GM23338 (cell line): Measurements from ENCODE around the gene PRMT5. TPM values are rescaled to one million over a fixed set of nuclear protein-coding genes. Genes with fewer than 3 reads are reported as not detected.
A peak's percentile ranks its signal among the peaks of the same experiment; 100 is the strongest.
"Not testable (repeated sequence)": the region's sequence is repeated elsewhere in the genome, so short reads cannot be mapped to it uniquely, and the experiment has no call there.

Source experiments
- ATAC-seq: fragments of 200-7000 bp; cut with Tn5 transposase; 3 replicates; pipeline ENCODE4 v1.9.1; 2020
- DNase-seq: peaks from one replicate; pipeline ENCODE4 v3.0.0-alpha.2; 2015; ENCODE audit warnings: low spot score
- H2AFZ ChIP-seq: fragments of 200-600 bp; sonication (generic); 2 replicates; pipeline ENCODE4 v1.8.0; 2016; ENCODE audit warnings: antibody characterized with exemption, mild to moderate bottlenecking, moderate library complexity
- H3F3A ChIP-seq: fragments of 200-600 bp; sonication (generic); replicated peaks from 2 replicates; pipeline ENCODE4 v1.8.0; 2017; ENCODE audit warnings: antibody characterized with exemption, mixed run types, low read depth
- H3K27ac ChIP-seq: fragments of 200-600 bp; sonication (generic); 2 replicates; pipeline ENCODE4 v1.6.1; 2016; ENCODE audit warnings: low read depth
- H3K27me3 ChIP-seq: fragments of 200-600 bp; sonication (generic); 2 replicates; pipeline ENCODE4 v1.8.0; 2016; ENCODE audit warnings: mild to moderate bottlenecking, mixed run types, moderate library complexity; ENCODE audit not compliant: insufficient read depth
- H3K36me3 ChIP-seq: fragments of 200-600 bp; sonication (generic); 2 replicates; pipeline ENCODE4 v1.8.0; 2016; ENCODE audit warnings: mild to moderate bottlenecking; ENCODE audit not compliant: insufficient read depth
- H3K4me1 ChIP-seq: fragments of 200-600 bp; sonication (generic); 2 replicates; pipeline ENCODE4 v1.8.0; 2016; ENCODE audit warnings: mild to moderate bottlenecking, moderate library complexity; ENCODE audit not compliant: insufficient read depth
- H3K4me2 ChIP-seq: fragments of 200-600 bp; sonication (generic); 2 replicates; pipeline ENCODE4 v1.7.1; 2017; ENCODE audit warnings: mixed run types
- H3K4me3 ChIP-seq: fragments of 200-600 bp; sonication (generic); 2 replicates; pipeline ENCODE4 v1.6.1; 2016; ENCODE audit warnings: mixed run types
- H3K79me2 ChIP-seq: fragments of 200-600 bp; sonication (generic); replicated peaks from 2 replicates; pipeline ENCODE4 v1.8.0; 2017; ENCODE audit warnings: mild to moderate bottlenecking; ENCODE audit not compliant: insufficient read depth
- H3K9me2 ChIP-seq: fragments of 200-600 bp; sonication (generic); 2 replicates; pipeline ENCODE4 v1.8.0; 2017; ENCODE audit not compliant: insufficient read depth
- H4K20me1 ChIP-seq: fragments of 200-600 bp; sonication (generic); replicated peaks from 2 replicates; pipeline ENCODE4 v1.8.0; 2017; ENCODE audit warnings: mild to moderate bottlenecking; ENCODE audit not compliant: insufficient read depth
- H3K27ac Mint-ChIP-seq: 2 replicates; pipeline ENCODE4 v1.8.0; 2020; ENCODE audit warnings: inconsistent platforms, mild to moderate bottlenecking, moderate library complexity, mixed read lengths
- H3K27me3 Mint-ChIP-seq: 3 replicates; pipeline ENCODE4 v1.8.0; 2022; ENCODE audit warnings: low read depth, mild to moderate bottlenecking, moderate library complexity, mixed read lengths, inconsistent platforms; ENCODE audit not compliant: insufficient read depth, poor library complexity
- H3K36me3 Mint-ChIP-seq: 3 replicates; pipeline ENCODE4 v1.8.0; 2021; ENCODE audit warnings: low read depth, mild to moderate bottlenecking, inconsistent platforms, moderate library complexity, mixed read lengths
- H3K4me1 Mint-ChIP-seq: 3 replicates; pipeline ENCODE4 v1.8.0; 2020; ENCODE audit warnings: mild to moderate bottlenecking, inconsistent platforms, mixed read lengths
- H3K4me3 Mint-ChIP-seq: 3 replicates; pipeline ENCODE4 v1.8.0; 2021; ENCODE audit warnings: moderate library complexity, mild to moderate bottlenecking, inconsistent platforms, mixed read lengths
- H3K9me3 Mint-ChIP-seq: 3 replicates; pipeline ENCODE4 v1.8.0; 2020; ENCODE audit warnings: moderate library complexity, mild to moderate bottlenecking, inconsistent platforms, mixed read lengths
- CREB1 ChIP-seq: fragments of 250-450 bp; sonication (Bioruptor Pico); IDR thresholded peaks from 2 replicates; pipeline ENCODE4 v1.5.0; 2020; ENCODE audit warnings: low read depth, mild to moderate bottlenecking, moderate library complexity
- EZH2phosphoT487 ChIP-seq: fragments of 200-600 bp; sonication (generic); IDR thresholded peaks from one replicate; pipeline ENCODE4 v1.8.1; 2018; ENCODE audit warnings: antibody characterized with exemption; ENCODE audit not compliant: unreplicated experiment
- JUNB ChIP-seq: IDR thresholded peaks from one replicate; pipeline ENCODE4 v1.6.1; 2016; ENCODE audit warnings: antibody characterized with exemption; ENCODE audit not compliant: unreplicated experiment
- NANOG ChIP-seq: IDR thresholded peaks from 2 replicates; pipeline ENCODE4 v1.6.1; 2016; ENCODE audit warnings: antibody characterized with exemption, borderline replicate concordance
- POLR2AphosphoS5 ChIP-seq: IDR thresholded peaks from 2 replicates; pipeline ENCODE4 v1.6.1; 2016; ENCODE audit warnings: antibody characterized with exemption, low read depth
- STAT1 ChIP-seq: IDR thresholded peaks from one replicate; pipeline ENCODE4 v1.6.1; 2016; ENCODE audit warnings: antibody characterized with exemption; ENCODE audit not compliant: unreplicated experiment
- ZNF114 ChIP-seq: fragments of 250-450 bp; sonication (Bioruptor Pico); IDR thresholded peaks from 2 replicates; pipeline ENCODE4 v1.5.0; 2020; ENCODE audit warnings: mild to moderate bottlenecking, moderate library complexity
- ZNF331 ChIP-seq: fragments of 250-450 bp; sonication (Bioruptor Pico); IDR thresholded peaks from 2 replicates; pipeline ENCODE4 v1.5.0; 2020; ENCODE audit warnings: low read depth, mild to moderate bottlenecking, moderate library complexity
- polyA plus RNA-seq: library from polyadenylated mRNA; unstranded; fragments of >200 nt; fragmentation: Nextera tagmentation; extraction: Ambion mirVana; gene quantifications from 2 replicates; pipeline ENCODE4 v1.2.1, GENCODE V29; 2016
- total RNA-seq: library from RNA; depleted of rRNA; stranded (reverse); fragments of >200 nt; shearing (Covaris generic); gene quantifications from 2 replicates; pipeline ENCODE4 v1.2.3, GENCODE V29; 2014
- TF ChIP-seq, protein P1 (sequence below), 2 experiments: fragments of 200-600 bp in 1 of 2; sonication (generic) in 1 of 2; conservative IDR thresholded peaks; 2 replicates each; pipeline versions ENCODE4 v1.5.1 to v1.6.1; 2016 to 2017; ENCODE audit warnings: antibody characterized with exemption in 2 of 2, low read depth in 2 of 2, mild to moderate bottlenecking in 2 of 2, moderate library complexity in 1 of 2
- TF ChIP-seq, protein P2 (sequence below): IDR thresholded peaks from one replicate; pipeline ENCODE4 v1.6.1; 2018; ENCODE audit warnings: antibody characterized with exemption; ENCODE audit not compliant: unreplicated experiment
- TF ChIP-seq, protein P3 (sequence below): IDR thresholded peaks from 2 replicates; pipeline ENCODE4 v1.6.1; 2016; ENCODE audit warnings: antibody characterized with exemption

The PRMT5 gene
- total and polyA plus RNA-seq, 2 experiments from 2014 or later, result 68.8 to 124 TPM

DNA sequence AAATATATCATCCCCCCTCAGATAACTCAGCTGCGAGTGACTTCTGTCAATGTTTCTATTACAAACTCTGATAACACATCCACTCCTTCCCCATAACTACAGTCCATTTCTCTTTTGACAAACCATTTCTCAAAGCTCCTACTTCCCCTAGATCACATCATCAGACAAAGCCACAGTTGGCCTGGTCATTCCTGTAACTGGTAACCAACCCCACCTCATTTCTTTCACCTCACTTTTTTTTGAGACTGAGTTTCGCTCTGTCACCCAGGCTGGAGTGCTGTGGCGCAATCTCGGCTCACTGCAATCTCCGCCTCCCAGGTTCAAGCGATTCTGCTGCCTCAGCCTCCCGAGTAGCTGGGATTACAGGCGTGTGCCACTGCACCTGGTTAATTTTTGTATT is 22.6 kb upstream of the PRMT5 start:
- not testable (repeated sequence) for H3K4me3 Mint-ChIP-seq, H3K9me3 Mint-ChIP-seq, H3K79me2 ChIP-seq, H3K9me2 ChIP-seq, H3K4me3 ChIP-seq, DNase-seq, H4K20me1 ChIP-seq, H3K27me3 ChIP-seq, ATAC-seq, H2AFZ ChIP-seq, H3K27ac ChIP-seq, H3K27me3 Mint-ChIP-seq, H3K4me2 ChIP-seq, H3K36me3 ChIP-seq, H3K4me1 ChIP-seq
- Mint-ChIP-seq H3K4me1 (peaks cover 14% of the 10 kb centered on the region), H3K36me3 (peaks cover 60% of the 10 kb centered on the region), H3K27ac (peak overlapping the region; percentile 14; the same call in 1 of the 2 replicates)
- peaks cover 12% of the 10 kb centered on the region; the same call in 1 of the 2 replicates for H3F3A ChIP-seq

DNA sequence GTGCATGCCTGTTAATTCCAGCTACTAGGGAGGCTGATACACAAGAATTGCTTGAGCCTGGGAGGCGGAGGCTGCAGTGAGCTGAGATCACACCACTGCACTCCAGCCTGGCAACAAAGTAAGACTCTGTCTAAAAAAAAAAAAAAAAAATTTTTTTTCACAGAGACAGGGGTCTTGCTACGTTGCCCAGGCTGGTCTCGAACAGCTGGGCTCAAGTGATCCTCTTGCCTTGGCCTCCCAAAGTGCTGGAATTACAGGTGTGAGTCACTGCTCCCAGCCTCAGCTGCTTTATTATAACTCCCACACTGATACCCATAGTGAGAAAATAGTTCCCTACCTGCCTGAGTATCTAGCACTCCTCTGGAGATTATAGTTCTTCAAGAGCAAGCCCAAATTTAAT is 16.5 kb upstream of the PRMT5 start:
- peaks cover 2% of the 10 kb centered on the region for H3K27me3 Mint-ChIP-seq
- Histone ChIP-seq H3K4me2 (no peak overlapping the region), H3K4me3 (no peak overlapping the region), H2AFZ (no peak overlapping the region), H4K20me1 (no peaks in the 10 kb centered on the region), H3F3A (0 out of 2 replicates have a peak, but pooled peaks cover 3% of the 10 kb centered on the region), H3K79me2 (no peaks in the 10 kb centered on the region), H3K9me2 (no peaks in the 10 kb centered on the region), H3K36me3 (peaks cover 6% of the 10 kb centered on the region; the same call in 1 of the 2 replicates), H3K27ac (no peak overlapping the region), H3K27me3 (no peaks in the 10 kb centered on the region), H3K4me1 (no peaks in the 10 kb centered on the region)
- H3K4me1 Mint-ChIP-seq, result 0 out of 3 replicates have a peak, but pooled peaks cover 3% of the 10 kb centered on the region
- no peak overlapping the region for H3K27ac Mint-ChIP-seq
- DNase-seq (no peak), ATAC-seq (no peak)
- no peak overlapping the region for H3K4me3 Mint-ChIP-seq
- TF ChIP-seq STAT1, result no peak
- no peak for TF ChIP-seq CREB1
- no peak for TF ChIP-seq ZNF114
- TF ChIP-seq, protein P1, sequence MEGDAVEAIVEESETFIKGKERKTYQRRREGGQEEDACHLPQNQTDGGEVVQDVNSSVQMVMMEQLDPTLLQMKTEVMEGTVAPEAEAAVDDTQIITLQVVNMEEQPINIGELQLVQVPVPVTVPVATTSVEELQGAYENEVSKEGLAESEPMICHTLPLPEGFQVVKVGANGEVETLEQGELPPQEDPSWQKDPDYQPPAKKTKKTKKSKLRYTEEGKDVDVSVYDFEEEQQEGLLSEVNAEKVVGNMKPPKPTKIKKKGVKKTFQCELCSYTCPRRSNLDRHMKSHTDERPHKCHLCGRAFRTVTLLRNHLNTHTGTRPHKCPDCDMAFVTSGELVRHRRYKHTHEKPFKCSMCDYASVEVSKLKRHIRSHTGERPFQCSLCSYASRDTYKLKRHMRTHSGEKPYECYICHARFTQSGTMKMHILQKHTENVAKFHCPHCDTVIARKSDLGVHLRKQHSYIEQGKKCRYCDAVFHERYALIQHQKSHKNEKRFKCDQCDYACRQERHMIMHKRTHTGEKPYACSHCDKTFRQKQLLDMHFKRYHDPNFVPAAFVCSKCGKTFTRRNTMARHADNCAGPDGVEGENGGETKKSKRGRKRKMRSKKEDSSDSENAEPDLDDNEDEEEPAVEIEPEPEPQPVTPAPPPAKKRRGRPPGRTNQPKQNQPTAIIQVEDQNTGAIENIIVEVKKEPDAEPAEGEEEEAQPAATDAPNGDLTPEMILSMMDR (conservative IDR thresholded peaks at IDR 0.05; ENCODE audit: low read depth in 2 of 2), result no peak
- TF ChIP-seq ZNF331, result no peak
- TF ChIP-seq EZH2phosphoT487, result no peak
- H3K9me3 Mint-ChIP-seq, result no peaks in the 10 kb centered on the region
- H3K36me3 Mint-ChIP-seq, result peaks cover 46% of the 10 kb centered on the region

DNA sequence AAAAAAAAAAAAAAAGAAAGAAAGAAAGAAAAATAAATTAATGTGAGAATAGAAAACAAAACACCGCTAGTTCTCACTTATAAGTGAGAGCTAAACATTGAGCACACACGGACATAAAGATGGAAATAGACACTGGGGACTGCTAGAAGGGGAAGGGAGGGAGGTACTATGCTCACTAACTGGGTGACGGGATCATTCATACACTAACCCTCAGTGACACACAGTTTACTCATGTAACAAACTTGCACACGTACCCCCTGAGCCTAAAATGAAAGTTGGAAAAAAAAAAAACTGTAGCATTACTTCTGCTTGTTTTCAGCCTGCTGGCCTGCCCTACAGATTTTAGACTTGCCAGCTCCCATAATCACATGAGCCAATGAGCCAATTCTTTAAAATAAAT is 10.5 kb upstream of the PRMT5 start:
- DNase-seq (no peak), ATAC-seq (no peak)
- H3K9me2 ChIP-seq, result no peaks in the 10 kb centered on the region
- Mint-ChIP-seq H3K4me3 (no peak overlapping the region), H3K4me1 (0 out of 3 replicates have a peak, but pooled peaks cover 3% of the 10 kb centered on the region), H3K36me3 (peaks cover 16% of the 10 kb centered on the region), H3K9me3 (no peaks in the 10 kb centered on the region), H3K27ac (no peak overlapping the region), H3K27me3 (peaks cover 4% of the 10 kb centered on the region)
- H3K4me2 ChIP-seq, result no peak overlapping the region
- H3K4me3 ChIP-seq, result no peak overlapping the region
- no peak overlapping the region for H3K27ac ChIP-seq
- no peaks in the 10 kb centered on the region for H3K79me2 ChIP-seq
- H4K20me1 ChIP-seq, result no peaks in the 10 kb centered on the region
- no peaks in the 10 kb centered on the region; the same call in 1 of the 2 replicates for H3K36me3 ChIP-seq
- no peak overlapping the region for H2AFZ ChIP-seq
- no peaks in the 10 kb centered on the region for H3K4me1 ChIP-seq
- H3K27me3 ChIP-seq, result no peaks in the 10 kb centered on the region
- H3F3A ChIP-seq, result 0 out of 2 replicates have a peak, but pooled peaks cover 3% of the 10 kb centered on the region
- TF ChIP-seq, protein P2, sequence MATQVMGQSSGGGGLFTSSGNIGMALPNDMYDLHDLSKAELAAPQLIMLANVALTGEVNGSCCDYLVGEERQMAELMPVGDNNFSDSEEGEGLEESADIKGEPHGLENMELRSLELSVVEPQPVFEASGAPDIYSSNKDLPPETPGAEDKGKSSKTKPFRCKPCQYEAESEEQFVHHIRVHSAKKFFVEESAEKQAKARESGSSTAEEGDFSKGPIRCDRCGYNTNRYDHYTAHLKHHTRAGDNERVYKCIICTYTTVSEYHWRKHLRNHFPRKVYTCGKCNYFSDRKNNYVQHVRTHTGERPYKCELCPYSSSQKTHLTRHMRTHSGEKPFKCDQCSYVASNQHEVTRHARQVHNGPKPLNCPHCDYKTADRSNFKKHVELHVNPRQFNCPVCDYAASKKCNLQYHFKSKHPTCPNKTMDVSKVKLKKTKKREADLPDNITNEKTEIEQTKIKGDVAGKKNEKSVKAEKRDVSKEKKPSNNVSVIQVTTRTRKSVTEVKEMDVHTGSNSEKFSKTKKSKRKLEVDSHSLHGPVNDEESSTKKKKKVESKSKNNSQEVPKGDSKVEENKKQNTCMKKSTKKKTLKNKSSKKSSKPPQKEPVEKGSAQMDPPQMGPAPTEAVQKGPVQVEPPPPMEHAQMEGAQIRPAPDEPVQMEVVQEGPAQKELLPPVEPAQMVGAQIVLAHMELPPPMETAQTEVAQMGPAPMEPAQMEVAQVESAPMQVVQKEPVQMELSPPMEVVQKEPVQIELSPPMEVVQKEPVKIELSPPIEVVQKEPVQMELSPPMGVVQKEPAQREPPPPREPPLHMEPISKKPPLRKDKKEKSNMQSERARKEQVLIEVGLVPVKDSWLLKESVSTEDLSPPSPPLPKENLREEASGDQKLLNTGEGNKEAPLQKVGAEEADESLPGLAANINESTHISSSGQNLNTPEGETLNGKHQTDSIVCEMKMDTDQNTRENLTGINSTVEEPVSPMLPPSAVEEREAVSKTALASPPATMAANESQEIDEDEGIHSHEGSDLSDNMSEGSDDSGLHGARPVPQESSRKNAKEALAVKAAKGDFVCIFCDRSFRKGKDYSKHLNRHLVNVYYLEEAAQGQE, result no peak
- TF ChIP-seq, protein P1 (conservative IDR thresholded peaks at IDR 0.05; ENCODE audit: low read depth in 2 of 2), result no peak
- TF ChIP-seq POLR2AphosphoS5 (no peak), EZH2phosphoT487 (no peak), STAT1 (no peak), ZNF114 (no peak), ZNF331 (no peak), NANOG (no peak), JUNB (no peak)
- TF ChIP-seq, protein P3, sequence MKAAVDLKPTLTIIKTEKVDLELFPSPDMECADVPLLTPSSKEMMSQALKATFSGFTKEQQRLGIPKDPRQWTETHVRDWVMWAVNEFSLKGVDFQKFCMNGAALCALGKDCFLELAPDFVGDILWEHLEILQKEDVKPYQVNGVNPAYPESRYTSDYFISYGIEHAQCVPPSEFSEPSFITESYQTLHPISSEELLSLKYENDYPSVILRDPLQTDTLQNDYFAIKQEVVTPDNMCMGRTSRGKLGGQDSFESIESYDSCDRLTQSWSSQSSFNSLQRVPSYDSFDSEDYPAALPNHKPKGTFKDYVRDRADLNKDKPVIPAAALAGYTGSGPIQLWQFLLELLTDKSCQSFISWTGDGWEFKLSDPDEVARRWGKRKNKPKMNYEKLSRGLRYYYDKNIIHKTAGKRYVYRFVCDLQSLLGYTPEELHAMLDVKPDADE, result no peak
